ENCODE data around the gene RGL4.

The RGL4 gene

GRCh38 chr22:23681026-23681809 lies 9.6 kb upstream of the RGL4 start:
- no peak for DNase-seq (ENCODE audit: low read depth, low spot score)

DNA sequence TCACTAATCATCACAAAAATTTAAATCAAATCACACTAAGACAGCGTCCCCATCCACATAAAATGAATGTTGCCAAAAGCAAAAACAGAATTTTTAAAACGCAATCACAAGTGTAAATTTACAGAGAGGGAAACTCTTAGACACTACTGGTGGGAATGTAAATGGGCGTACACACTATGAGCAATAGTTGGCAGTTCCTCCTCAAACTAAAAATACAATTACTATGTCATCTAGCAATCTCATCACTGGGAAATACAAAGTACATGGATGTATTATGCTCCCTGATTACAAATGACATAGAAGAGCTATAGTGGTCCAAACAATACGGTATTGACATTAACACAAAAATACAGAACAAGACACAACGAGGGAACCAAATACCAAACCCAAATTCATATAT lies 8.7 kb upstream of the RGL4 start:
- no peak for DNase-seq (ENCODE audit: low read depth, low spot score)

DNA sequence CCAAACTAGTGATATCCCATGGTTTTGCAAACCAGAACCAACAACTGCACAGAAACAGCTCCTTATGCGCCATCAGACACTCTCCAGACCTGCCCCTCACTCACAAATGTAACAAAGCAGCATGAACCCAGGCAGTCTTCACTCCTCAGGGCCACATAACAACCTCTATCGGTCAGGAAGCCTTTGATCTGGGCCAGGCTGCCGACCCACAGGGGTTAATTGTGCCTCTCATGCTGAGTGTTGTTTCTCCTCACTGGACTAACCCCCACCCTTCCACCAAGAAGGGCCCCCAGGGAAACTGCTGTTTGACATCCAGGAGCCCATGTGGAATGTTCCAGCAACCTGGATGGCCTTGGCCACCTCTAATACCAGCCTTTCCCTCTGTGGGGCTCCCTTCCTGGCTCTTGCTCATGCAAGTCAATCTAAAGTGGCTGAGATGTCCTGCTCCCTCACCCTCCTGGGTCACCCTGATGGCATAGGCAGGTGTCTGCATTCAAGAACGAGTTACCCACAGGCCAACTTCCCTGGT lies 7.9 kb upstream of the RGL4 start:
- no peak for DNase-seq (ENCODE audit: low read depth, low spot score)

GRCh38 chr22:23683545-23683944 lies 7.3 kb upstream of the RGL4 start:
- DNase-seq (ENCODE audit: low read depth, low spot score), result no peak

DNA sequence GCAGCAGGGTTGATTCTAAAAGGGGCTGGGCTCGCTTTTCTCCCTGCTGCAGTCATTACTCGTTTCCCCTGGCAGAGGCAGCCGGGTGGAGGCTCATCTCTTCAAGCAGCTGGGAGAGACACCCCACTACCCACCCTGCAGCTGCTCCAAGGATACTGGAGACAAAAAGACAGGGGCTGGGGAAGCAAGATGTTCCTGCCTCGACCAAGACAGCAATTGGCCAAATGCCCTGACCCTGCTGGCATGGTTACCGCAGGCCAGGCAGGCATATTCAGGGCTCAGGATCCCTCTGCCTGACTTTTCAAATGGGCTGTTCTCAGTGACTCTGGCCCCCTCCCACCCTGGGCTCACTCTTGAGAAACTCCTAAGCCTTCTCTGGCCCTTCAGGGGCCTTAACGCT lies 6.8 kb upstream of the RGL4 start:
- no peak for DNase-seq (ENCODE audit: low read depth, low spot score)

DNA sequence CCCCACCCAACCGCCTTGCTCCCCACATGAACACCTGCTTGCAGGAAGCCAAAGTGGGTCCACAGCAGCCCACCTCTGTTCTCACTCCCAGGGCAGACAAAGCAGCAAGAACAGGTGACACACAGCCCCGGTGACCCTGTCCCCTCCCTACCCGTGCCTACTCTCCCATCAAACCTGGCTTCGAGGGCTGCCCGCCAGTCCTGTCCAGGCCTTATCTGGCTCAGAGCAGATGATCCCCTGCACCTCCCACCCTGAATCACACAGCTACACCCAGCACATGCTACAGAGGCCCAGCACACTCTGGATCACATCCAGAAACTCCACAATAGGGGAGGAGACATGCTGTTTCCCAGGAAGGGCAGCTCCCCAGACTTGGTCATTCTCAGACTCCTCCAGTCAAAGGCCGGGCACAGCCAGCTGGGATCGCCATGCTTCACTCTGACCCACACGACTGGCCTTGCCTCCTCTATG lies 6.2 kb upstream of the RGL4 start:
- no peak for DNase-seq (ENCODE audit: low read depth, low spot score)

DNA sequence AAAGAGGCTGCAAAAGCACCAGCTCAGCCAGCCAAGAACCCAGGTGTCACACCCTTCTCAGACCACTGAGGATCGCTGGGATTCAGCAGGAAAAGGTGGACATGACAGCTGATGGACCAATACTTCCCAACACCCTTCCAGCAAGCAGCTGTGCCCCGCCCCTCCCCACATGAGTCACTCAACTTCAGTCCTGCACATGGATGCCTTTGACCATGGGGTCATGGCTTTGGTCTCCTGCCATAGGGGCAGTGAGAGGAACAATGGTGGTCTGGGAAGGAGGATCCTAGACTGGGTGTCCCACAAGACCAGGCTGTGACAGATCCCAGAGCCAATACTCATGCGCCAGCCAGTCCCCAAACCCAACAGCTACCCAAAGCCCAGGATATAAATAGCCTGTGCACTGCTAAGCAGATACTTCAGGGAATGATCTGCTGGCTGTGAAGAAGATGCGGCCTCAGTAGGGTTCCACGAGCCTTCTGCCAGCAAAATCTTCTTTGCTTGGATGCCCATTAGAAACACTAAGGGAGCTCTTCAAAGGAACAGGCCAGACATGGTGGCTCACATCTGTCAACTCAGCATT lies 5.5 kb upstream of the RGL4 start:
- no peak for DNase-seq (ENCODE audit: low read depth, low spot score)

- DNase-seq (ENCODE audit: low read depth, low spot score), result no peak
These were observed 4.3 kb upstream of the RGL4 start for GRCh38 chr22:23686416-23687024.

DNA sequence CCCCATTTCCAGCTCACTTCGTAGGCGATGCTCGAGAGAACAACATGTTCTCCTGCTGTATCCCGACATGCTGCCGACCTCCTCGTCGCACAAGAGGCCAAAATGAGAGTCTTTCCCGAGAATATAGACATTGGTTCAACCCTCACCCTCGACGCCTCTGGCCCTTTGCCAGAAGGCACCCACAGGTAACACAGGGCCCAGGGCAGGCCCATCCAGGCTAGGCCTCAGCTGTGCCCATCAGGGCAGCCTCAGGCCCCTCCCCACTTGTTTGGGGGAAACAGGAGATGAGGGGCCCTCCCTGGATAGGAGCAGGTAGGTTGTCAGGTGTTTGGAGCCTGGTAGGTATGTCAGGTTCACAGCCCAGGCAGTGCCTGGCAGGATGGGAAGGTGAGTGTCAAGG lies 2.7 kb upstream of the RGL4 start:
- DNase-seq (ENCODE audit: low read depth, low spot score), result no peak

- DNase-seq (ENCODE audit: low read depth, low spot score), result no peak
These were observed 2.2 kb upstream of the RGL4 start for GRCh38 chr22:23688571-23688970.

GRCh38 chr22:23689414-23689813 lies 1.4 kb upstream of the RGL4 start:
- DNase-seq (ENCODE audit: low read depth, low spot score), result no peak

DNA sequence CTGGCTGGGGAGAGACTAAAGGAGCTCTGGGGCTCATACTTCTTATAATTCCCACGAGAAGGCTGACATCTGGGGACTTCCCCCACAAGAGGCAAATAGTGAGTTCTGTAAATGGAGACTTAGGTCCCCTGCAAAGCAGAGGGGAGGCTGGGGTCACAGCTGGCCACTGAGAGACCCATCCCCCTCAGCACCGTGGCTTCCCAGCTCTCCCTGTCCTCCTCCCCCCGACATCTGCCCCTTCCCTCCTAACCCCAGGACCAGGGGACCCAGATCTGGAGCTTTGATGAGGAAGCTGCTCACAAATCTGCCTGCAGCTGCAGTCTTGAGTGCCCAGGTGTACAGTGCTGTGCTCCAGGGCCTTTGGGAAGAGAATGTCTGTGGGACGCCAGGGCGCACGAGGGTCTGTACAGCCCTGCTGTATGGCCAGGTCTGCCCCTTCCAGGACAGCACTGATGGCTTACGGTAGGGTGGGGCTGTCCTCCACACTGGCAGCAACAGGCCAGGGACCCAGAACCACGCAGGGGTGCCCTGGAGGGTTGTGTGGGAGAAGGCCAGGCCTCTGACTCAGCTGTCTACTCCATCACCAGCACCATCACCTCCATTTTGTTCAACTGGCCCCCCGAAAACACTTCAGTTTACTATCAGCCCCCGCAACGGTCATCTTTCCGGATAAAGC lies 1.1 kb downstream of the RGL4 start:
- no peak for DNase-seq (ENCODE audit: low read depth, low spot score)

GRCh38 chr22:23692598-23693291 lies 1.9 kb downstream of the RGL4 start:
- DNase-seq (ENCODE audit: low read depth, low spot score), result no peak

DNA sequence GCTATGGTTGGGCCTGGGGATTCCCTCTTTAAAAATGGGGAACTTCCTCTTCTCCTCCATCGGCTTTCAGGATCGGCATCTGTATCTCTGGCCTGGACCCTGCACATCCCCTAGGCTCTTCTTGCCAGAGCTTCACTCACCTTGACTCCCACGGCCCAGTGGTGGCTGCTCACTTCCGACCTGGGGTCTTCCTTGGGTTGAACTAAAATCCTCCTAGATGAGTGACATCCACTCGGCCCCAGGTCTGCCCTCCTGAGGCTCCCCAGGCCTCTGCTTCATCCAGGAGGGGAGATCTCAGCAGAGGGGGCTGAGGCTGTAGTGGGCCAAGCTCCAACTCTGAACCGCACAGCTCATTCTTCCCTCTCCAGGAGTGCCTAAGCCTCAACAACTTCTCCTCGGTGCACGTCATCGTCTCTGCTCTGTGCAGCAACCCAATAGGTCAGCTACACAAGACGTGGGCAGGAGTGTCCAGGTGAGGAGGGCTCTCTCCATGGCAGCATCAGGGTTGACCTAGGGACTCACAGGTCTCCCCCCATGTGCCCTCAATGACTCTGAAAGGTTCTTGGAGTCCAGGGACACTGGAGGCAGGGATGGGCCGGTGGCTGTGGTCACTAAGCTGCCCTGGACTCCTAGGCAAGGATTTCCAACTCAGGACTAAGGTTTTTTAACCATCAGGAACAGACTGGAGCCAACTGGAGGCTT lies 3.3 kb downstream of the RGL4 start:
- no peak for DNase-seq (ENCODE audit: low read depth, low spot score)

GRCh38 chr22:23695141-23695540 lies 4.3 kb downstream of the RGL4 start:
- no peak for DNase-seq (ENCODE audit: low read depth, low spot score)

DNA sequence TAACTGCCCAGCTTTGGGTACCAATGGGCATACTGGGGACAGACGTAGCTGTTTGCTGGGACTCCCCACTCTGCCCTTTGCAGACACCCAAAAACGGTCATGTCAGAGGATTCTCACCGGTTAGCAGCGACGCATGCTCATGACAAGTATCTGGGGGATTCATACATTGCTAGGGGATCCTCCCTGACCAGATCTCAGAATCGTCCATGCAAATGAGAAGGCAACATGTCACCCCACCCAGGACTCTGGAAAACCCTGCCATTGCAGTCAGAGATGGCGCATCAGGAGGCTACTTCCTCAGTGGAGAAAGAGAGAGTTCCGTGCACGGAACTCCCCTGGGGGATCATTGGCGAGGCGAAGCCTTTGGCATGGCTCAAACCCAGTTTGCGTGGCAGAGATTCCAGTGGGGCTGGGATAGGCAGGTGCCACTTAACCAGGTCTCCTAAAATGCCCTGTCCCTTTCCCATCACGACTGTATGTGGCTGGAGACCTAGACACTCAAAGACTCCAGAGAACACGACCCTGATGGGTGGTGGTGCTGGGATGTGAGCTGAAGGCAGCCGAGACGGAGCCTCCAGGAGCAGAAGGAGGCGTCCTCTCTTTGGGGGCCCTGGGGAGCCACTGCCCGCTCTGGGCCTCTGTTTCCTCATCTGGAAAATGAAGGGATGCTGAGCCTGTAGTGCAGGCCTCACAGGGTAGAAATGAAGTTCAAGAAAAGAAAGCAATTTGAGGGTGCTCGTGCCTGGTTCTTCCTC lies 4.9 kb downstream of the RGL4 start:
- no peak for DNase-seq (ENCODE audit: low read depth, low spot score)

DNA sequence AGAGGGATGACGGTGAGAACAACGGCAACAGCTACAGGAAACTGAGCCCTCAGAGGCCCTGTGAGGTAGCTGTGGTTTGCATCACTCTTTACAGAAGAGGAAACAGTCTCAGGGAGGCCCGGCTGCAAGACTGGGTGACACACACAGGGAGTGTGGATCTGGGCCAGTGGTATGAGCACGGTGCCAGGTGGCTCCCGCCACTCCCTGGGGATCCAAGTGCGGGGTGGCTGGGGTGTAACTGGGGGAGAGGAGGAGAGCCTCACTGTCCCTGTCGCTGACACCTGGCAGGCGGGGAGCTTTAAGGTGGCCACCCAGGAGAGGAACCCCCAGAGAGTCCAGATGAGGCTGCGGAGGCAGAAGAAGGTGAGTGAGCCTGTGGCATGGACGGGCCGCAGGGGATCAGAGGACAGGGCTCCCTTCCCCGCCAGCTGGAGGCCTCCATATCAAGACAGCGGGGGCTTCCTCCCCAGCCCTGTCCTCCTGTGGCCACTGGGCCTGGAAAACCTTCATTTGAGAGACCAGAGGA lies 5.6 kb downstream of the RGL4 start:
- DNase-seq (ENCODE audit: low read depth, low spot score), result peak; percentile 59

DNA sequence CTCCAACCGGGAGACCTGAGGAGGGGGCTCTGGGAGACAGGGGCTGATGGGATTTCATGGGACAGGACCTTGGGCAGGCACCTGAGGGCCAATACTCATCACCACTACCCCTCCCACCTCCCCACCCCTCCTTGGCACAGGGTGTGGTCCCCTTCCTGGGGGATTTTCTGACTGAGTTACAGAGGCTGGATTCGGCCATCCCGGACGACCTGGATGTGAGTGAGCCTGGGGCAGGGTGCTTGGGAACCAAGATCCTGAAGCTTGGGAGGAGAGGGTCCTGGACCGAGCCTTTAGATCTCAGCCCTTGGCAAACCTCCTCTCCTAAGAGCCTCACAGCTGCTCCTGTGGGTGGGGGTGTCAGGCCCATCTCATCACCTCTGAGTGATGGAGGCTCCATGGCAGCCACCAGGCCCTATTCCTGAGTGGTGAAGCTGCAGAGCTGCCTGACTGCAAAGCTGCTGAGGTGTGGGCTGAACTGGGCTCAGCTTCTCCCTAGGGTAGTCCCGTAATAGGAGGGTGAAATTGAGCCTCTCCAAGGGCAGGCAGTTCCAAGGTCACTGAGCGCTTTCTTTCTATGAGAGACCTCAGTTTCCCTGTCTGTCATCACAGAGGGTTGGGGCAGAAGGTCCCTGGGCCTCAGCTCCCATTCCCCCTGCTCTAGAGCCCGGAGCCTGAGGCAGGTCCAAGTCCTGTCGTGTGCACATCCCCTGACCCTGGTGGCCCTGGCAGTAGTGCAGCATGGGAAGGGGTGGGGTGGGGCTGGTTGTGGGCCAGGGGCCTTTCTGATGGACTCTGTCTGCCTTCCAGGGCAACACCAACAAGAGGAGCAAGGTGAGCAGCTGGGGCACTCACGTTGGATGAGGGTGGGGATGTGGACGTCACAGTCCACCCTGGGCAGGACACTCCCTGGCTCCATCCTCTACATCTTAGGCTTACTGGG lies 6.5 kb downstream of the RGL4 start:
- DNase-seq (ENCODE audit: low read depth, low spot score), result no peak

GRCh38 chr22:23698094-23698493 lies 7.3 kb downstream of the RGL4 start:
- no peak for DNase-seq (ENCODE audit: low read depth, low spot score)

Measured in activated CD4-positive, CD25-positive, alpha-beta regulatory T cell treated with anti-CD3 and anti-CD28 coated beads, Interleukin-2, amount 50 U/mL, for 16 hours (primary cell).